Astrocyte of the cerebellum (primary cell): ENCODE data around the gene PYGM.

ENCODE experiments used
- DNase-seq: peaks from one replicate; pipeline ENCODE4 v3.0.0-alpha.2; 2011; ENCODE audit warnings: low read depth
- H3K4me3 ChIP-seq: 2 replicates; pipeline ENCODE4 v1.5.1; 2011; ENCODE audit warnings: mild to moderate bottlenecking, low read depth, low read length, moderate library complexity
- in situ Hi-C: cut with HindIII; loops from 2 replicates; pipeline ENCODE4 v1.10.0; 2017; ENCODE audit warnings: low sequenced_read_pairs
- TF ChIP-seq, protein P1 (sequence below): IDR thresholded peaks from 2 replicates; pipeline ENCODE4 v1.5.1; 2012; ENCODE audit warnings: low read length, low read depth, moderate library complexity, mild to moderate bottlenecking; ENCODE audit errors: missing control alignments

Gene PYGM

DNA sequence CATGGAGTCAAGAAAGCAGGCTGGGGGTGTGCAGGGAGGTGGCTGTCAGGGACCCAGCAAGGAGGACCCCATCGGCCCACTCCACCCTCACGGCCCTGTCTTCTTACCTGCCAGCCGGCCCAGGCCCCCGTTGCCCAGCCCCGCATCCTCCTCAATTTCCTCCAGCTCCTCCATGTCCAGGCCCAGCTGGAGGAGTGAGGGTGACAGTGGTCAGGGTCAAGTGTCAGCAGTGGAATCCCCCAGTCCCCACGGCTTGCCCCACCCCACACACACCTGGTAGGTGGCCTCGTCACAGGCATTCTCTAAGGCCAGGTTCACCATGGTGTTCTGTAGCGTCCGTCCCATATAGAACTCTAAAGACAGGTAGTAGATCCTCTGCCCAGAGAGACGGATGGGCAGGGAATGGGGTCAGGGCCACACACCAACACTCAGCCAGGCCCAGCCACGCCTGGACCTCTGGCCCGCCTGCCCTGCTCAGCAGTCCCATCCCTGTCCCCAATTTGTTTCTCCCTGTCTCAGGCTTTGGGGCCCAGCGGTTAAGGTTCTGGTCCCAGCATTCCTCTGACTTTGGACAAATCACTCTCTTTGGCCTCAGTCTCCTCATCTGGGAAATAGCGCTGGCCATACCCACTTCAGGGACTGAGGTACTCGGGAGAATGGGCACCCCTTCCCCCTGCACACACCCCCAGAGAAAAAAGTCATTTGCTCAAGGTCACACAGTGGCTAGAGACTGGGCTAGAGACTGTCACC is 1.3 kb downstream of the PYGM start:
- no peak overlapping the region for H3K4me3 ChIP-seq
- no peak for DNase-seq
- in situ Hi-C loops: loop anchor here (25.0 kb wide), 1 partner anchor 104 kb away; no protein-coding TSS in a partner anchor
- TF ChIP-seq, protein P1, sequence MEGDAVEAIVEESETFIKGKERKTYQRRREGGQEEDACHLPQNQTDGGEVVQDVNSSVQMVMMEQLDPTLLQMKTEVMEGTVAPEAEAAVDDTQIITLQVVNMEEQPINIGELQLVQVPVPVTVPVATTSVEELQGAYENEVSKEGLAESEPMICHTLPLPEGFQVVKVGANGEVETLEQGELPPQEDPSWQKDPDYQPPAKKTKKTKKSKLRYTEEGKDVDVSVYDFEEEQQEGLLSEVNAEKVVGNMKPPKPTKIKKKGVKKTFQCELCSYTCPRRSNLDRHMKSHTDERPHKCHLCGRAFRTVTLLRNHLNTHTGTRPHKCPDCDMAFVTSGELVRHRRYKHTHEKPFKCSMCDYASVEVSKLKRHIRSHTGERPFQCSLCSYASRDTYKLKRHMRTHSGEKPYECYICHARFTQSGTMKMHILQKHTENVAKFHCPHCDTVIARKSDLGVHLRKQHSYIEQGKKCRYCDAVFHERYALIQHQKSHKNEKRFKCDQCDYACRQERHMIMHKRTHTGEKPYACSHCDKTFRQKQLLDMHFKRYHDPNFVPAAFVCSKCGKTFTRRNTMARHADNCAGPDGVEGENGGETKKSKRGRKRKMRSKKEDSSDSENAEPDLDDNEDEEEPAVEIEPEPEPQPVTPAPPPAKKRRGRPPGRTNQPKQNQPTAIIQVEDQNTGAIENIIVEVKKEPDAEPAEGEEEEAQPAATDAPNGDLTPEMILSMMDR: no peak

DNA sequence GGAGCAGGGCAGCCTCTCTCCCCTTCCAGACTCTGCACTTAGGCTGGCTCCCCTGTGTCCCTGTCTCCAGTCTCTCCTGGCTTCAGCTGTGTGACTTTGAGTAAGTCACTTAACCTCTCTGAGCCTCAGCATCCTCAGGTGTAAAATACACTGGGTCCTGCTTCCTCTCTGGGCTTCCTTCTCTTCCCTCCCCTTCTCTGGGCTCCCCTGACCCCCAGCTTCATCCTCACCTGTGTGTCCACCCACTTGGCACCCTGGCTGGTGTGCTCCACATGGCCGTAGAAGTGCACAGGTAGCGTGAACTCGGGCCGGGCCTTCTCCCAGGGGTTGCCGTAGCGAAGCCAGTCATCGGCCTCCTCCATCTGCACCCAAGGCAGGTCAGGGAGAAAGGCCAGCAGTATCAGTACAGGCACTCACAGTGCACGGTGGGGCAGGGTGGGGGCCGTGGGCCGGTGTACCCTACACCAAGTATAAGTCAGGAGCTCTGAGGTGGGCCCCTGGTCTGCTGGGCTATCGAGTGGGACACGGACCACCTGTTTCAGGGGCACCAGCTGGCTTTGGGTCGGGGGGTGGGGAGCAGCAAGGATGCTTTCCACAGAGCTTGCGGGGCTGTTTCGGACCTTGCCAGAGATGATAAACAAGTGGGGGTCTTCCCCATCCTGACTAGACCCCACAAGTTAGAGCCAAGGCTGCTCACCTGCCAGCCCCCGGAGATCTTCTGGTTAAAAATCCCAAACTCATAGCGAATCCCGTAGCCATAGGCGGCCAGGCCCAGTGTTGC is 2.0 kb downstream of the PYGM start:
- DNase-seq: no peak
- in situ Hi-C loops: loop anchor here (25.0 kb wide), 1 partner anchor 105 kb away; no protein-coding TSS in a partner anchor
- no peak overlapping the region for H3K4me3 ChIP-seq
- TF ChIP-seq, protein P1: no peak

DNA sequence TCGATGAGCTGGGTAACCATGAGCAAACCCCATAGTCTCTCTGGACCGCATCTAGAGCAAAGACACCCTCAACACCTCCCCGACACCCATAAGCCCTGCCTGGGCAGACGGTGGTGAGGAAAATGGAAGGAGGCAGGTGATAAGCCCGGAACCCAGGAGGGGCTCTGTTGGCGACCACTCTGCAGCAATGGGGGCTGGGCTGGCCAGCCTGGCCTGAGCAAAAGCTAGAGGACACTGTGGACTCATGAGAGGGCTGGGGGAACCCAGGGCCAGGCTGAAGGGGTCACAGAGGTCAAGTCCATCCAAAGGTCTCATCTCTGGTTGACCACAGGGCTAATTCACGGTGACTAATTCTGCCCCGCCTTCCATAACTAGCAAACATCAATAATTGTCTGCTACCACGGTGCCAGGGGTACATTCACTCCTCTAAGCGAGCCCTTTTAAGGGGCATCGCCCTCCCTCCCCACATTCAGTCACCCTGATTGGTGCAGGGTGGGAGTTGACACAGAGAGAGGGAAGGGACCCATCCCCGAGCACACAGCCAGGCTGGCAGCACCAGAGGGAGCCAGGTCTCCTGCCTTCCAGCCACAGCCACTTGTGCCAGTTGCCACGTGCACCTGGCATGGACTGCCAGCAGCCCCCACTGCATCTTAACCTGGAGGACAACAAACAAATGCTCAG is 4.0 kb downstream of the PYGM start:
- DNase-seq: no peak
- no peak overlapping the region for H3K4me3 ChIP-seq
- in situ Hi-C loops: loop anchor here (25.0 kb wide), 1 partner anchor 106 kb away; no protein-coding TSS in a partner anchor
- TF ChIP-seq, protein P1: no peak

DNA sequence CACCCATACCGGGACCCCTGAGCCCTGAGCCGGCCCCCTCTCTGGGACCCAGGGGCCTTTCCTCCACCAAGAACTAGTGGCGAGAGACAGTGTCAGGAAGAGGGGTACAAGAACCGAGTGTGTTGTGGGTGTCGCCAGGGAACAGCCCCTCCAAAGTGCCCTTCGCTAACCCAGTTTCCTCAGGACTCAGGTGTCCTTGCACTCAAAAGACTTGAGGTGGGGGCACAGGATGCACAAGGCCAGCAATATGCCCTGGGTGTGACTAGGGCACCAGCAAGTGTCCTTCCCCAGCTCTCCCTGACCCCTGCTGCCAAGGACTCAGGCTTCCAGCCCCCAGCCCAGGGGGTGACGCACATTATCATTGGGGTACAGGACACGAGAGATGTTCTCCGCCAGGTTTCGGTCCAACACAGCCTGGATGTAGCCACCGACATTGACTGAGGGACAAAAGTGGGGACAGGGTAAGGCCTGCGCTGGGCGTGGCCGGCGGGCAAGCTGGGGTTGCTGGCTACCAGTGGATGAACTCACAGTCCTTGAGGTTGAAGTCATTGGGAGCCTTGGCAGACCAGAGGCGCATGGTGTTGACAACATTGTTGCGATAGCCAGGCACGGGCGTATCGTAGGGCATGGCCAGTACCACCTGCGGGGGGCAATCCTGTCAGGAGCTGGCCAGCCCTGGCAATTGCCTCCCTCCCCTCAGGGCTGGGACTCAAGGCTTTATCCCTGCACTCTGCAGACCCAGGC is 4.7 kb downstream of the PYGM start:
- in situ Hi-C loops: loop anchor here (5.0 to 25.0 kb wide), 2 partner anchors 38 to 107 kb away; no protein-coding TSS in a partner anchor
- DNase-seq: no peak

DNA sequence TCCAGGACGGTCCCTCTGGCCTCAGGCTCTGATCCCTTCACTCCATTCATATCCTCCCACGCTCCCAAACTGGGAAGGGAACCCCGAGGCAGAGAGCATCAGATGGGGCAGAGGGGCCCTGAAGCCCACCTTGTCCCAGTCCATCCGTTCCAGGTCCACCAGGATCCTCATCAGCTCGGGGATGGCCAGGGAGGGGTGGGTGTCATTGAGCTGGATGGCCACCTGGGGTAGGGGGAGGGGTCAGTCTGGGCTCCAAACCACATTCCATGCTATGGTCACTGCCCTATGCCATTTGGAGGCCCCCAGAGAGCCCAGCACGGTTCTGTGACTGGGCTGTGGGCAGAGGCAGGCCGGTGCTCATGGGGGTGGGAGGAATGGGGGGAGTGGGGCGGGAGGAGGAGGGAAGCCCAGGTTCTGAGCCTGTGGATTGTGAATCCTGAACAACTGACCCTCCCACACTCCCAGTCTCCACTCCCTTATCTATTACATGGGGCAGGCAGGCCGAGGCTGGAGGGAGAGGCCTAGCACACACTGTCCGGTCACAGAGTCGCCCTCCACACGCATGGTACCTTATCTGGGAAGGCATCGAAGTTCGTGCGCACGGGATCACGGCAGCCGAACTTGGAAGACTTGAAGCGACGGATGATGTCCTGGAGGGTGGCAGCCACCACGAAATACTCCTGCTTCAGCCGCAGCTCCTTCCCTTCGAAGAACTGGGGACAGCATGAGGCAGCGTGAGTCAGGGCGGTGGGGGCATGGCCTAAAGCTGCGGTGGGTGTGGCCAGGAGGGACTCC is 5.5 kb downstream of the PYGM start:
- no peak for DNase-seq
- H3K4me3 ChIP-seq: no peak overlapping the region
- in situ Hi-C loops: loop anchor here (5.0 to 25.0 kb wide), 2 partner anchors 37 to 108 kb away; no protein-coding TSS in a partner anchor
- TF ChIP-seq, protein P1: no peak

More for the DNA sequence above, 4.7 kb downstream of the PYGM start:
- TF ChIP-seq, protein P1: no peak
- H3K4me3 ChIP-seq: no peak overlapping the region
